OCI-LY1 (cell line): ENCODE results near the gene KRTAP3-3.

Experiments used
- H2AFZ ChIP-seq: fragments of 200-600 bp; sonication (generic), shearing (Covaris generic); 2 replicates; pipeline ENCODE4 v1.6.0; 2014; ENCODE audit warnings: antibody characterized with exemption, mild to moderate bottlenecking, low read length
- H3F3A ChIP-seq: fragments of 200-600 bp; sonication (generic), shearing (Covaris generic); 2 replicates; pipeline ENCODE4 v1.6.0; 2014; ENCODE audit warnings: mild to moderate bottlenecking, antibody characterized with exemption, low read length, moderate library complexity; ENCODE audit not compliant: insufficient read depth
- H3K27ac ChIP-seq: fragments of 200-600 bp; sonication (generic); 2 replicates; pipeline ENCODE4 v1.5.1; 2014; ENCODE audit warnings: low read length, mixed run types, mild to moderate bottlenecking, low read depth; ENCODE audit not compliant: poor library complexity, severe bottlenecking
- H3K27me3 ChIP-seq: fragments of 200-600 bp; sonication (generic); 2 replicates; pipeline ENCODE4 v1.6.0; 2014; ENCODE audit warnings: antibody characterized with exemption, mild to moderate bottlenecking, low read length, moderate library complexity; ENCODE audit not compliant: insufficient read depth
- H3K36me3 ChIP-seq: fragments of 200-600 bp; sonication (generic); 2 replicates; pipeline ENCODE4 v1.6.1; 2014; ENCODE audit warnings: mild to moderate bottlenecking, antibody characterized with exemption, low read length, moderate library complexity, mixed read lengths; ENCODE audit not compliant: insufficient read depth
- H3K4me1 ChIP-seq: fragments of 200-600 bp; sonication (generic); 2 replicates; pipeline ENCODE4 v1.5.1; 2014; ENCODE audit warnings: mild to moderate bottlenecking, low read length, moderate library complexity; ENCODE audit not compliant: insufficient read depth, severe bottlenecking
- H3K4me2 ChIP-seq: fragments of 200-600 bp; sonication (generic), shearing (Covaris generic); 2 replicates; pipeline ENCODE4 v1.6.1; 2014; ENCODE audit warnings: low read length
- H3K4me3 ChIP-seq: fragments of 200-600 bp; sonication (generic); 2 replicates; pipeline ENCODE4 v1.5.1; 2014; ENCODE audit warnings: low read length, low read depth, mild to moderate bottlenecking, mixed read lengths; ENCODE audit not compliant: poor library complexity, severe bottlenecking
- H3K79me2 ChIP-seq: fragments of 200-600 bp; shearing (Covaris generic); 2 replicates; pipeline ENCODE4 v1.6.1; 2016; ENCODE audit warnings: mixed run types, low read length, mixed read lengths; ENCODE audit not compliant: insufficient read depth
- H3K9ac ChIP-seq: fragments of 200-600 bp; sonication (generic), shearing (Covaris generic); 2 replicates; pipeline ENCODE4 v1.6.1; 2014; ENCODE audit warnings: mild to moderate bottlenecking, low read length, mixed read lengths
- H3K9me2 ChIP-seq: fragments of 200-600 bp; sonication (generic), shearing (Covaris generic); 2 replicates; pipeline ENCODE4 v1.6.1; 2014; ENCODE audit warnings: low read depth, mild to moderate bottlenecking, low read length, mixed read lengths
- H3K9me3 ChIP-seq: fragments of 200-600 bp; shearing (Covaris generic); 2 replicates; pipeline ENCODE4 v1.6.1; 2014; ENCODE audit warnings: low read length, mixed read lengths
- H4K20me1 ChIP-seq: fragments of 200-600 bp; sonication (generic), shearing (Covaris generic); 2 replicates; pipeline ENCODE4 v1.6.0; 2016; ENCODE audit warnings: mild to moderate bottlenecking, low read length; ENCODE audit not compliant: insufficient read depth
- CTCF ChIP-seq: fragments of 200-600 bp; sonication (generic), shearing (Covaris generic); IDR thresholded peaks from 2 replicates; pipeline ENCODE4 v1.5.1; 2017; ENCODE audit warnings: mild to moderate bottlenecking, antibody characterized with exemption, low read length, moderate library complexity, mixed read lengths
- EZH2 ChIP-seq: fragments of 200-600 bp; sonication (generic), shearing (Covaris generic); IDR thresholded peaks from 2 replicates; pipeline ENCODE4 v1.8.0; 2017; ENCODE audit warnings: borderline replicate concordance, mixed run types, mild to moderate bottlenecking, antibody characterized with exemption, low read length, moderate library complexity, mixed read lengths

The KRTAP3-3 gene

DNA sequence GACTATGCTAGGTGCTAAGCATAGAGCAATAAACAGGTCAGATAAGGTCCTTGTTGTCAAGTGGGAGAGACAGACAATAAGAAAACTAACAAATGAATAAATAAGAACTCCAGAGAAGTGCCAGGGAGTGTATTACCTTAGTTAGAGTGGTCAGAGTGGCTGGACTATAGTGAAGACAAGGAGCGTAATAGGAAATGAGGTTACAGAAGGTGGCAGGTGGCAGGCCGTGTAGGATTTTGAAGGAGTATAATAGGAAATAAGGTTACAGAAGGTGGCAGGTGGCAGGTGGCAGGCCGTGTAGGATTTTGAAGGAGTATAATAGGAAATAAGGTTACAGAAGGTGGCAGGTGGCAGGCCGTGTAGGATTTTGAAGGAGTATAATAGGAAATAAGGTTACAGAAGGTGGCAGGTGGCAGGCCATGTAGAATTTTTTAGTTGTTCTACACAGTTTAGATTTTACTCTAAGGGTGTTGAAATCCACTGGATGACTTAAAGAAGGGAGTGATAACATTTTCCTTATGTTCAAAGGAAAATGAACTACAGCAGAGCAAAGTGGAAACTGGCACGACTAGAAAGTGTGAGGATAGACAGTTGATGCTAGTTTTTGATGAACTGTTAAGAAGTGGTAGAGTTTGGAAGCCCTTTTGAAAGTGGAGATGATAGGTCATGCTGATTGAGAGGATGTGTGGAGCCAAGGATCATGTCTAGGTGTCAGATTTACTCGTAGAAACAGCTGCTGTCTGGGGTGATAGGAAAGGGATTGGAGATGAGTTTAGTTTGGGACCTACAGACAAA is 18.6 kb upstream of the KRTAP3-3 start:
- Histone ChIP-seq H3K4me1 (no peaks in the 10 kb centered on the region), H4K20me1 (no peaks in the 10 kb centered on the region), H3K27me3 (no peaks in the 10 kb centered on the region), H3K4me3 (no peak overlapping the region), H3K9me3 (no peaks in the 10 kb centered on the region), H3K79me2 (no peaks in the 10 kb centered on the region), H3F3A (no peaks in the 10 kb centered on the region), H3K4me2 (no peak overlapping the region), H3K9ac (no peak overlapping the region), H2AFZ (no peak overlapping the region), H3K36me3 (no peaks in the 10 kb centered on the region), H3K9me2 (no peaks in the 10 kb centered on the region), H3K27ac (no peak overlapping the region)
- TF ChIP-seq EZH2 (no peak), CTCF (no peak)

- H3K4me3 ChIP-seq: no peak overlapping the region
- no peak for TF ChIP-seq CTCF
These were observed 16.5 kb upstream of the KRTAP3-3 start for GRCh38 chr17:41010441-41010840.

GRCh38 chr17:41009936-41010335 is 16.0 kb upstream of the KRTAP3-3 start:
- Histone ChIP-seq H3K4me1 (no peaks in the 10 kb centered on the region), H3K9ac (no peak overlapping the region), H3K4me2 (no peak overlapping the region), H3F3A (no peaks in the 10 kb centered on the region), H3K4me3 (no peak overlapping the region), H3K9me2 (no peaks in the 10 kb centered on the region), H4K20me1 (no peaks in the 10 kb centered on the region), H3K9me3 (no peaks in the 10 kb centered on the region), H3K27ac (no peak overlapping the region), H3K36me3 (no peaks in the 10 kb centered on the region), H2AFZ (no peak overlapping the region), H3K79me2 (no peaks in the 10 kb centered on the region), H3K27me3 (no peaks in the 10 kb centered on the region; the same call in 1 of the 2 replicates)
- no peak for TF ChIP-seq EZH2
- no peak for TF ChIP-seq CTCF

More at GRCh38 chr17:41010441-41010840, 16.5 kb upstream of the KRTAP3-3 start:
- no peak overlapping the region for H2AFZ ChIP-seq
- H3K27ac ChIP-seq: no peak overlapping the region
- H3K9me3 ChIP-seq: no peaks in the 10 kb centered on the region
- H3K9me2 ChIP-seq: no peaks in the 10 kb centered on the region
- no peaks in the 10 kb centered on the region for H3K36me3 ChIP-seq
- H4K20me1 ChIP-seq: no peaks in the 10 kb centered on the region
- no peak overlapping the region for H3K4me2 ChIP-seq
- H3K27me3 ChIP-seq: no peaks in the 10 kb centered on the region; the same call in 1 of the 2 replicates
- H3K79me2 ChIP-seq: no peaks in the 10 kb centered on the region
- no peaks in the 10 kb centered on the region for H3F3A ChIP-seq
- no peaks in the 10 kb centered on the region for H3K4me1 ChIP-seq
- no peak overlapping the region for H3K9ac ChIP-seq
